Body of pancreas (tissue), 4 donors: ENCODE data around the gene WIPI1. TPM values are rescaled to one million over a fixed set of nuclear protein-coding genes. Genes with fewer than 3 reads are reported as not detected.

Source experiments
- ATAC-seq: fragments of 150-250 bp; one replicate; pipeline ENCODE4 v1.9.1; 2016
- DNase-seq, 4 donors: peaks; one replicate each; pipeline ENCODE4 v3.0.0-alpha.2; 2019
- H3K27ac ChIP-seq, 4 donors: fragments of 200-600 bp; sonication (generic); 1 replicate in 3 of 4; 2 replicates in 1 of 4; pipeline versions ENCODE4 v1.5.1 to v1.6.1; 2016 to 2019; ENCODE audit warnings: mild to moderate bottlenecking in 1 of 4, mixed read lengths in 1 of 4, moderate library complexity in 1 of 4
- H3K27me3 ChIP-seq, 2 donors: fragments of 200-600 bp; sonication (generic); one replicate each; pipeline ENCODE4 v1.6.0; 2016; ENCODE audit warnings: mild to moderate bottlenecking in 1 of 2
- H3K36me3 ChIP-seq, 2 donors: fragments of 200-600 bp; sonication (generic); replicated peaks in 1 of 2; 2 replicates each; pipeline ENCODE4 v1.5.1; 2016; ENCODE audit warnings: low read depth in 2 of 2; ENCODE audit not compliant: insufficient read depth in 1 of 2
- H3K4me1 ChIP-seq: fragments of 200-600 bp; sonication (generic); one replicate; pipeline ENCODE4 v1.6.0; 2016
- H3K4me3 ChIP-seq, 2 donors: fragments of 200-600 bp; sonication (generic); 1 replicate in 1 of 2; 2 replicates in 1 of 2; pipeline ENCODE4 v1.5.1; 2016 to 2019
- H3K9me3 ChIP-seq, 3 donors: fragments of 200-600 bp; sonication (generic); 1 replicate in 2 of 3; 2 replicates in 1 of 3; pipeline ENCODE4 v1.5.1; 2016
- CTCF ChIP-seq, 7 experiments: fragments of 450-650 bp in 4 of 7; fragments of 200-600 bp in 3 of 7; sonication (generic) in 3 of 7; IDR thresholded peaks; one replicate each; pipeline ENCODE4 v1.5.1; 2016 to 2019; ENCODE audit warnings: antibody characterized with exemption in 7 of 7
- POLR2A ChIP-seq, 3 donors: fragments of 450-650 bp; IDR thresholded peaks; one replicate each; pipeline ENCODE4 v1.6.1; 2016; ENCODE audit warnings: antibody characterized with exemption in 3 of 3, mild to moderate bottlenecking in 2 of 3
- WGBS, 2 donors: methylation state at CpG; one replicate each; pipeline ENCODE4 v1.1.5; 2017; 5-methylcytosine and 5-hydroxymethylcytosine counted together
- intact Hi-C: fragments of 100-400 bp; cut with DNase I; formaldehyde crosslinking; loops from one replicate; pipeline ENCODE4 v1.15.1; 2023
- total RNA-seq, 2 donors: library from RNA; depleted of rRNA; stranded (reverse); fragments of >200 nt; gene quantifications; one replicate each; pipeline ENCODE4 v1.1.0, GENCODE V29; 2016

WIPI1 gene
- total RNA-seq, 2 donors from 2014 or later, result 20.5 to 22.4 TPM

- intact Hi-C loops, result no loop called here
- no peak for ATAC-seq
- Histone ChIP-seq H3K27ac (no peak overlapping the region), H3K36me3 (peaks cover 6 to 57% of the 10 kb centered on the region in 2 donors), H3K4me1 (no peaks in the 10 kb centered on the region), H3K27me3 (no peaks in the 10 kb centered on the region), H3K9me3 (no peaks in the 10 kb centered on the region), H3K4me3 (no peak overlapping the region)
- no peak for TF ChIP-seq CTCF (IDR thresholded peaks at IDR 0.05)
- no peak for TF ChIP-seq POLR2A (IDR thresholded peaks at IDR 0.05)
- WGBS, 2 donors, result 85 to 92% methylated on average over 14 of the region's 14 CpGs
- no peak for DNase-seq
Observed at GRCh38 chr17:68428498-68429172, 28.7 kb downstream of the WIPI1 start.

DNA sequence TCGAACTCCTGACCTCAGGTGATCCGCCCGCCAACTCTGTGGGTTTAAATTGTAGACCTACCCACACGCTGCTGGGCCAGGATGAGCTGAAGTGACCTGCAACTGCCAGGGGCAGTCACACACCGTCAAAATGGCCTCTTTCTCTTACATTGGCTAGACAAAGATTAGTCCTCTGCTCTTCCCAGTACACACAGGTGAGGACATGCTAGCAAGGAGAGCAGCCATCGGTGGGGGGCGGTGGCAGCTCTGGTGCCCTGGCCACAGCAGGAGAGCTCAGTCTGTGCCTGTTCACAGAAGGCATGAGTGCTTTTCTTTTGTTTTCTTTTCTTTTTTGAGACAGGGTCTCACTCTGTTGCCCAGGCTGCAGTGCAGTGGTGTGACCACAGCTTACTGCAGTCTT is 29.7 kb downstream of the WIPI1 start:
- Histone ChIP-seq H3K9me3 (no peaks in the 10 kb centered on the region), H3K27me3 (no peaks in the 10 kb centered on the region), H3K36me3 (peaks cover 6 to 51% of the 10 kb centered on the region in 2 donors), H3K4me3 (no peak overlapping the region), H3K27ac (no peak overlapping the region), H3K4me1 (no peaks in the 10 kb centered on the region)
- ATAC-seq, result no peak
- DNase-seq, result no peak
- intact Hi-C loops, result no loop called here
- TF ChIP-seq CTCF (IDR thresholded peaks at IDR 0.05) (no peak), POLR2A (IDR thresholded peaks at IDR 0.05) (no peak)
- WGBS, 2 donors, result 87 to 98% methylated on average over 7 of the region's 7 CpGs

GRCh38 chr17:68425979-68426378 is 31.3 kb downstream of the WIPI1 start:
- no peak overlapping the region for H3K4me3 ChIP-seq
- 95 to 98% methylated on average over 12 of the region's 12 CpGs for WGBS, 2 donors
- intact Hi-C loops, result no loop called here
- H3K36me3 ChIP-seq, result peaks cover 6 to 42% of the 10 kb centered on the region in 2 donors
- no peaks in the 10 kb centered on the region for H3K9me3 ChIP-seq
- no peaks in the 10 kb centered on the region for H3K4me1 ChIP-seq
- H3K27me3 ChIP-seq, result no peaks in the 10 kb centered on the region
- ATAC-seq, result no peak
- no peak for TF ChIP-seq CTCF (IDR thresholded peaks at IDR 0.05)
- no peak for TF ChIP-seq POLR2A (IDR thresholded peaks at IDR 0.05)
- no peak overlapping the region for H3K27ac ChIP-seq
- no peak for DNase-seq

- WGBS, 2 donors, result 87 to 88% methylated on average over 6 of the region's 6 CpGs
- no peaks in the 10 kb centered on the region for H3K9me3 ChIP-seq
- H3K27ac ChIP-seq, result no peak overlapping the region
- intact Hi-C loops, result no loop called here
- no peaks in the 10 kb centered on the region for H3K4me1 ChIP-seq
- DNase-seq (peak in 1 of 4 donors; percentile 25), ATAC-seq (no peak)
- peaks cover 6 to 47% of the 10 kb centered on the region in 2 donors for H3K36me3 ChIP-seq
- no peak for TF ChIP-seq CTCF (IDR thresholded peaks at IDR 0.05)
- H3K27me3 ChIP-seq, result no peaks in the 10 kb centered on the region
- H3K4me3 ChIP-seq, result no peak overlapping the region
Observed at GRCh38 chr17:68424861-68425260, 32.4 kb downstream of the WIPI1 start.

- Histone ChIP-seq H3K9me3 (no peaks in the 10 kb centered on the region), H3K36me3 (peaks cover 6 to 45% of the 10 kb centered on the region in 2 donors), H3K27ac (no peak overlapping the region), H3K27me3 (no peaks in the 10 kb centered on the region), H3K4me3 (no peak overlapping the region), H3K4me1 (no peaks in the 10 kb centered on the region)
- no peak for TF ChIP-seq POLR2A (IDR thresholded peaks at IDR 0.05)
- no peak for TF ChIP-seq CTCF (IDR thresholded peaks at IDR 0.05)
- ATAC-seq (no peak), DNase-seq (no peak)
- intact Hi-C loops, result no loop called here
- 90 to 91% methylated on average over 12 of the region's 12 CpGs for WGBS, 2 donors
Observed at GRCh38 chr17:68424203-68424602, 33.1 kb downstream of the WIPI1 start.
